CD4-positive, alpha-beta T cell treated with Interleukin-1 beta for 1 hour (primary cell): ENCODE measurements around the gene KLHL3.
A peak's percentile ranks its signal among the peaks of the same experiment; 100 is the strongest.

Experiments used
- DNase-seq, 2 donors: peaks; one replicate each; pipeline ENCODE4 v3.0.0-alpha.2; 2020 to 2022

The KLHL3 gene

DNA sequence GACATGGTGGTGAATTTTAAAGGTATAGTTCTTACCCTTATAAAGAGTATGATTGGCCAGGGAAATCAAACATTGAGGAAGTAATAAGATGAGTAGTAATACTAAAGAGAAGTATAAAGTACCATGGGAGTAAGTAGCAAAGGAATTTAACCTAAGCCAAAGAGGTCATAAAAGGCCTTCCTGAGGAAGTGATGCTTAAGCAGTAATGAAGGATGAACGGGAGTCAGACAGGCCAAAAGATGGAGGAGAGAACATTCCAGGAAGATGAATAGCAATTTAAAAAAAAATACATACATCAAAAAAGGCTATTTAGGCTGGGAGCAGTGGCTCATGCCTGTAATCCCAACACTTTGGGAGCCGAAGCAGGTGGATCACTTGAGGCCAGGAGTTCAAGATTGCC lies 29.0 kb downstream of the KLHL3 start:
- no peak for DNase-seq

DNA sequence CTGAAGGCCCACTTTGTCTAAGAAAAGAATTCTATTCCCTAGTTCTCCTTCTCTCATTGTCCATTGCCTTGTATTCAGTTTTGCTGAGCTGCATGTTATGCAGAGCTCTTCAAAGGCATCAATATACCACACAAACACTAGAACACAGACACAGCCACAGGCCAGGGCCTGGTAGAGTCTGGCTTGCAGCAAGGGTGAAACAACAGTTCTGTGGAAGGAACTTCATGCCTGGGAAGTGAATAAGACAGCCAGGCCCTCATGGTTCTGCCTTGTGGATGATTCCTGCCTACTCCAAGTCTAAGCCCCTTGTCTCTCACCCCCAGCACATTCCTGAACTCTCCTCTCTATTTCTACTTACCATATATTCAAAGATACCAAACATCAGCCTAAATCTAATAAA lies 30.8 kb downstream of the KLHL3 start:
- DNase-seq = no peak

GRCh38 chr5:137703565-137703964 lies 32.3 kb downstream of the KLHL3 start:
- DNase-seq = no peak

GRCh38 chr5:137700282-137700680 lies 35.6 kb downstream of the KLHL3 start:
- DNase-seq = no peak

GRCh38 chr5:137699336-137700281 lies 36.3 kb downstream of the KLHL3 start:
- no peak for DNase-seq

GRCh38 chr5:137696481-137696880 lies 39.4 kb downstream of the KLHL3 start:
- no peak for DNase-seq

DNA sequence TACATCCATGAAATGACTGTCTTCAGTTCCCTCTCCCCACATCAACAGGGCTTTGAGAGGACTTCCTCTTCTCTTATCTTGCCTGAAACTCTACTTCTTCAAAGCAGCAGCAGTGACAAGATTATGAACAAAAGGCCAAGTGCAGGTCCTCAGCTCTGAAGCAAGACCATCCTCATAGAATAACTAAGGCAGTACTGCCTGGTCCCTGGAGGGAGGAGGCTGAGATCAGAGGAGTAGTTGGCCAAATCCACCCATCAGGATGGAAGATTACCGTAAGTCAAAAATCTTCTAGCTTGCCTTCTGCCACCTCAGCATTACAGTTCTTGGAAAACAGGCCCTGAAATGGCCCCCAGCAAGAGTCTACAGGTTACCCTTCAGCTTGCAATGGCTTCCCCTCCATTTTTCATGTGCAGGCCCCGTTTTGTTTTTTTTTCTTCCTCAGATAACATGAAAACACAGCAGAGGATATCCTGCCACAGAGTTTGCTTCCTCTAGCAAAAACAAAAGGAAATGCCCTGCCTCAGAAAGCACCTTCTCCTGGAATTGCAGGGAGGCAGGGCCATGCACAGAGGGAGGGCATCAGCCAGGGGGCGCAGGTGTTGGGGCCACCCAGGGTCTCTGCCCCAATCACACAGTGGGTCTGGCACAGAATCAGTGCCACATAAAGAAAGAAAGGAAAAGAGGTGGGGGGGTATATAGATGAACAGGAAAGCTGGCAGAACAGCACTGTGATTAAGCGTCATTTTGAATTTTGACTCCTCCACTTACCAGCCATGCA lies 40.0 kb downstream of the KLHL3 start:
- DNase-seq = peak in 1 of 2 donors; percentile 34

GRCh38 chr5:137693951-137694721 lies 41.8 kb downstream of the KLHL3 start:
- no peak for DNase-seq

GRCh38 chr5:137693307-137693950 lies 42.5 kb downstream of the KLHL3 start:
- no peak for DNase-seq

- no peak for DNase-seq
These were observed 46.6 kb downstream of the KLHL3 start for GRCh38 chr5:137689306-137689705.

GRCh38 chr5:137688210-137688840 lies 47.6 kb downstream of the KLHL3 start:
- no peak for DNase-seq

- DNase-seq = no peak
These were observed 51.1 kb downstream of the KLHL3 start for GRCh38 chr5:137684761-137685160.

GRCh38 chr5:137681191-137681590 lies 54.7 kb downstream of the KLHL3 start:
- no peak for DNase-seq

GRCh38 chr5:137679910-137680309 lies 56.0 kb downstream of the KLHL3 start:
- DNase-seq = no peak

DNA sequence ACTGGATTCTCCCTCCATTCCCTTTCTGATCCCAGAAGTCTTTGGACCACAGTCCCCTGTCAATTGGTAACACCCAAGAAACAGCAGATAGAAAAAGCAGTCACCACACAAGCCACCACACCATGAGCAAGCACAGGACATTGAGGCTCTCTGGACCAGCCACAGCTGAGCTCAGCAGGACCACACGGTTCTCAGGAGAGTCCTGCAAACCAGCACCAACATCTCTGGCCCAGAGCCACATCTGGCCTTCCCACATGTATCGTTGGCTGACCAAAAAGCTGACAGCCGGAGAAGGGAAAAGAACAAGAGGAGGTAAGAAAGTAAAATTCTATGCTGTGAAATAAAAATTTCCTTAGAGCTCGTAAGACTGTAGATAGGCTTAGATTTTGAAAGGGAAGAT lies 56.7 kb downstream of the KLHL3 start:
- no peak for DNase-seq

GRCh38 chr5:137672881-137673280 lies 63.0 kb downstream of the KLHL3 start:
- no peak for DNase-seq

- no peak for DNase-seq
These were observed 63.9 kb downstream of the KLHL3 start for GRCh38 chr5:137672001-137672400.

DNA sequence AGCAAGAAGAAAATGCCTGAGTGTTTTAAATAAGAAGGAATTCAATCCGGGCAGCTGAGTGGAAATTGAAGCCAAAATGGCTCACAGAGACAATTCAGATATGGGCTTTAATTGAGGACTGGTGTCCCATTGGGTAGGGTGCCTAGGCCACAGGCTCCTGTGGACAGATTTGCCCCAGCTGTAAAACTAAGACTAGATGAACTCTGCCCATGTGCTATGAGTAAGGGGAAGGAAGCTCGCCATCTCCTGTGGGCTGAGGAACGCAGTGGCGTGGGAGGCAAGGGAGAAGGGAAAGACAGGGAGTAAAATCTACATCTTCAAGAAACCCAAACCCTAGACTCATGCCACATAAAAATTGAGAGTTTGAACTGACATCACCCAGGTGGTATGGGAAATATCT lies 66.1 kb downstream of the KLHL3 start:
- DNase-seq = no peak

GRCh38 chr5:137668637-137669036 lies 67.3 kb downstream of the KLHL3 start:
- no peak for DNase-seq

DNA sequence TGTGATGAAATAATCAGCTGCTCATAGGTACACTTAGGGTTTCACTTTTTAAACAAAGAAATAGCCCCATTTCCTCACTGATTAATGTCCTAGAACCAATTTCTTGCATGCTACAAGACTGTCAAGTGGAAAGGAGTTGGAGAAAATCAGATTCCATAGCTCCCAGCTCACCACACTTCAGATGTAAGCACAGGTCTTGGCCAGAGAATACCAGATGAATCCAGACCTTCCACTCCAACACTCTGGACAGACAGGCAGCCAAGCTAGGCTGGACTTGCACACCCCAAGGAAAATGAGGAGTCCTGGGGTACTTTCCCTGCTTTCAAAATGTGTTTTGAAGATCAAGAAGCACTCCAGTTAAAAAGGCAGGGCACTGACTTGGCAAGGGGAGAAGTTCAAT lies 68.5 kb downstream of the KLHL3 start:
- no peak for DNase-seq

- DNase-seq = no peak
These were observed 69.0 kb downstream of the KLHL3 start for GRCh38 chr5:137666901-137667300.

- DNase-seq = no peak
These were observed 69.4 kb downstream of the KLHL3 start for GRCh38 chr5:137666461-137666850.
